NOMO-1 treated with dmso at 0.1 percent for 144 hours (cell line): ENCODE measurements around the gene SPRY2.
A peak's percentile ranks its signal among the peaks of the same experiment; 100 is the strongest.
"Not testable (repeated sequence)": the region's sequence is repeated elsewhere in the genome, so short reads cannot be mapped to it uniquely, and the experiment has no call there.

Source experiments
- DNase-seq: peaks from one replicate; lab custom pipeline; 2025; ENCODE audit not compliant: unreplicated experiment; lab: John Stamatoyannopoulos, UW

SPRY2 gene

DNA sequence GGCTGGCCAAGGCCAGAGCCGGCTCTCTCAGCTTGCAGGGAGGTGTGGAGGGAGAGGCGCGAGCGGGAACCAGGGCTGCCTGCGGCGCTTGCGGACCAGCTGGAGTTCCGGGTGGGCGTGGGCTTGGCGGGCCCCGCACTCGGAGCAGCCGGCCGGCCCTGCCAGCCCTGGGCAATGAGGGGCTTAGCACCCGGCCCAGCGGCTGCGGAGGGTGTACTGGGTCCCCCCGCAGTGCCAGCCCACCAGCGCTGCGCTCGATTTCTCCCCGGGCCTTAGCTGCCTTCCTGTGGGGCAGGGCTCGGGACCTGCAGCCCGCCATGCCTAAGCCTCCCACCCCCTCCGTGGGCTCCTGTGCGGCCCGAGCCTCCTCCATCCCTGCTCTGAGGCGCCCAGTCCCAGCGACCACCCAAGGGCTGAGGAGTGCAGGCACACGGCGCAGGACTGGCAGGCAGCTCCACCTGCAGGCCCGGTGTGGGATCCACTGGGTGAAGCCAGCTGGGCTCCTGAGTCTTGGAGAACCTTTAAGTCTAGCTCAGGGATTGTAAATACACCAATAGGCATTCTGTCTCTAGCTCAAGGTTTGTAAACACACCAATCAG is 14.7 kb upstream of the SPRY2 start:
- not testable (repeated sequence) for DNase-seq

DNA sequence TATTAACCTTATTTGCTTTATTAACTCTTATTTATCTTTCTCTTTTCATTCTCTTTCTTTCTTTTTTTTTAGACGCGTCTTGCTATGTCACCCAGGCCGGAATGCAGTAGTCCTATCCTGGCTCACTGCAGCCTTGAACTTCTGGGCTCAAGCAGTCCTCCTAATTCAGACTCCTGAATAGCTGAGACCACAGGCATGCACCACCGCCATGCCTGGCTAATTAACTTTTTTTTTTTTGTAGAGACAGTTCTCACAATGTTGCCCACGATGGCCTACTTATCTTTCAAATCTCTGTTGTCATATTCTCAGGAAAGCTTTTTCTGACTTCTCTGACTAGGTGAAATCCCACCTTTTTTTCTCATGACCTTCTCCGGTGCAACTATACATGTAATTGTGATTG is 7.8 kb upstream of the SPRY2 start:
- DNase-seq = no peak

- no peak for DNase-seq
Measured at GRCh38 chr13:80348314-80348713, 7.4 kb upstream of the SPRY2 start.

- no peak for DNase-seq
Measured at GRCh38 chr13:80345771-80346510, 5.0 kb upstream of the SPRY2 start.

GRCh38 chr13:80344032-80344431 is 3.1 kb upstream of the SPRY2 start:
- DNase-seq = not testable (repeated sequence)

- peak; percentile 63 for DNase-seq
Measured at GRCh38 chr13:80342471-80343371, 1.8 kb upstream of the SPRY2 start.

- DNase-seq = no peak
Measured at GRCh38 chr13:80341756-80342370, 937 bp upstream of the SPRY2 start.

DNA sequence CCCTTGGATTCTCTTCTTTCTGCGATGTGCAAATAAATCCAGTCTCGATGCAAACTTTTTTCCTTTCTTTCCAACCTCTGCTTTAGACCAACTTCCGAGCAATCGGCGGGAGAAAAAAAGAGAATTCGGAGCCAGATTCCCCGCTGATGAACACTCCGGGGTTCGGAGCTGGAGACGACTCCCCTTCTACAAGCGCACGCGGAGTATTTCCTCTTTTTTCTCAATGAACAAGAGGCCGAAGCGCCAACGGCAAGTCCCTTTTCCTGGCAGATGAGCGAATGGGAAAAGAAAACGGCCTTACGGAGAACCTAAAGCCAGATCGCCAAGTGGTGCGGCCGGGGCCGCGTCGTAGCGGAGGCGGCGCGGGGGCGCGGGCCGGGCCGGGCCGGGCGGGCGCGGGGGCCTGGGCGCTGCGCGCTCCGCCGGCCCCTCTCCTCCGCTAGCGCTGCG is 250 bp downstream of the SPRY2 start:
- peak; percentile 67 for DNase-seq

DNA sequence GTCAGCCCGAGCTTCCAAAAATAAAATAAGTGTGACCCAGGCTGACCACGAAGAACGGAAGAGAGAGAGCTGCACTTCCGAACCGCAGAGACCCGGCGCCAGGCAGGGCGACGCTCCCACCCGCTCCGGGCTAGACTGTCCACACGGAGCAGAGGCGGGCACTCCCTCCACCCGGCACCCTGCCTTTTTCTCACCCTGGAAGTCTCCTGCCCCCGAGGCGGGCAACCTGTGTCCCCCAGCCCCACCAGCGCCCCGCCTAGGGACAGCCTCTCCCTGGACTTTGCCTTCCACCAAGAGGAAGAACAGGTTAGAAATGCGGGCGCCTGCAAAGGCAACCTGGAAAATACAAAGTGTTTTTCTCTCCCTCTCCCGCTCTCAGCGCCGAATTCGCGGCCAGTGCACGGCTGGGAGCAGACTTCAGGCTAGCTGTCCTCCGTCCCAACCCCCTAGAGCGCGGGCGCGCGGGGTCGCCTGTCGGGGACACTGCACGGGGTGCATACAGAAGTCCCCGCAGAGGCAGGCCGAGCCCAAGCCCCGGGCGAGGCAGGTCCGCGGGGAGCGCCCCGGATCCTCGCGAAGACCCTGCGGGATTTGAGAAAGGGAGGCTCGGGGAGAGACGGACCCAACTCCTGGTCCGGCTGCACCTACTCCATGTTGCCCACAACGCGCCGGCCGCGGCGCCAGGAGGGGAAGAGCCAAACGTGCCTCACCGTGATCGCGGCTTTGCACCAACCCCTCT is 845 bp downstream of the SPRY2 start:
- peak; percentile 17 for DNase-seq

- DNase-seq = no peak
Measured at GRCh38 chr13:80339563-80339911, 1.4 kb downstream of the SPRY2 start.

GRCh38 chr13:80338781-80339562 is 2.0 kb downstream of the SPRY2 start:
- peak; percentile 66 for DNase-seq

DNA sequence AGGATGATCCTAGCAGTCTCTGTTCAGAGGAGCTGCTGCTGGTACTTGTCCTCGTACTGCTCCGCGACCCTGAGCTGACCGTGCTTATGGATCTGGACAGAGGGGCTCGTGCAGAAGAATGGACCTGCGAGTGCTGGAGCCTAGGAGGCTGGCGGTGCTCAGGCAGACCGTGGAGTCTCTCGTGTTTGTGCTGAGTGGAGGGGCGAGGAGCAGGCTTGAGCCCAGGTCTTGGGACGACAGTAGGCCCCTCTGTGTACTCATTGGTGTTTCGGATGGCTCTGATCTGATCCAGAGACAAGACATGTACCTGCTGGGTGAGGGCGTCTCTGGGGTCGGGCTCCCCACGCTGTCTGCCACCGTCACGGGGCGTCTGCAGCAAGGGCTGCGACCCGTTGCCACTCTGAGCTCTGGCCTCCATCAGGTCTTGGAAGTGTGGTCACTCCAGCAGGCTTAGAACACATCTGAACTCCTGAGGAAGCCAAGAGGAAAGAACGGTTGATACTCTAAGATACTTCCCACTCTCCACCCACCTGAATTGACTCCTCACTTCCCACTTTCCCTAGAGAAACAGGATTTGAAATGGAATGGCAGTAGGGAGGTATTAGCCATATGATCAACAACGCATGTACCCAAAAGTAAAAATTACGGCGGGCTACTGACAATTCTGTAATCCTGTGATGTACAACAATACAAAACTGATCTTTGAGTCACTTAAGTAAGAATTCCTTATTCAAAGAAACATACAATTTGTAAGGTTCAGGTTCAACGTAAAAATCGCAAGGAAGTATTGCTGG is 3.4 kb downstream of the SPRY2 start:
- no peak for DNase-seq

DNA sequence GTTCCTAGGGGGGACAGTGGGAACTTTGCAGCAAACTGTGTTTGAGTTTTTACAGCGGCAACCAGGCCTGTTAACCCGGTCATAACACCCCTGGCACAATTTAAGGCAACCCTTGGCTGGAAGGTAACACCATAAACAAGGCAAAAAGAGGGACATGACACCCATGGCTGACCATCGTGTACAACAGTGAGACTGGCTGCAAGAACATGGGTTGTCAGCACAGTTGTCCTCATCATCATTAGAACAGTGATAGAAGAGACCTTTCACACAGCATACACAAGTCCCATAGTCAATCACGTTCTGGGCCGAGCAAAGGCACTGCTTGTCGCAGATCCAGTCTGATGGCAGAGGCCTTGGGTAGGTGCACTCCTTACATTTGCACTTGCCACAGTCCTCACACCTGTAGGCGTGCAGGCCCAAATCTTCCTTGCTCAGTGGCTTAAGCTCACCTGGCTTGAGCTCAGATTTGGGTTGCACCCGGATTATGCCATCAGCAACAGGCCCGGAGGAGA is 4.1 kb downstream of the SPRY2 start:
- no peak for DNase-seq

DNA sequence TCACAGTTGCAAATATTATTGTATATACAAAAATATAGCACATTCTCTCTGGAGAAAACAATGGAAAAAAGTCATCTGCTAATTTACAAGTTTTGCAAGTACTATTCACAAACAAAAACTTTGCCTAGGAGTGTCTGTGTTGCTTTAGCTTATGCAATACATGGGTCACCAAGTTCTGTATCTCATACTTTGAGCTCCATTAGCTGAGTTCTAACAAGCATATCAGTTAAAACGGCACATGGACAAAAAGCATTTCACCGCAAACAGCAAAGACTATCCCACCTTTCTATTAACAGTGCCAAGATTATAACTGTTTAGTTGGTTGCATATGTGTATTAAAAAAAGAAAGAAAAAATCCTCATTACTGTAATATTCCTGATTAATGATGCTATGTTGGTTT is 4.6 kb downstream of the SPRY2 start:
- DNase-seq = no peak

- DNase-seq = no peak
Measured at GRCh38 chr13:80334597-80335260, 6.2 kb downstream of the SPRY2 start.

- no peak for DNase-seq
Measured at GRCh38 chr13:80331984-80332383, 8.9 kb downstream of the SPRY2 start.

- no peak for DNase-seq
Measured at GRCh38 chr13:80329250-80329649, 11.7 kb downstream of the SPRY2 start.

DNA sequence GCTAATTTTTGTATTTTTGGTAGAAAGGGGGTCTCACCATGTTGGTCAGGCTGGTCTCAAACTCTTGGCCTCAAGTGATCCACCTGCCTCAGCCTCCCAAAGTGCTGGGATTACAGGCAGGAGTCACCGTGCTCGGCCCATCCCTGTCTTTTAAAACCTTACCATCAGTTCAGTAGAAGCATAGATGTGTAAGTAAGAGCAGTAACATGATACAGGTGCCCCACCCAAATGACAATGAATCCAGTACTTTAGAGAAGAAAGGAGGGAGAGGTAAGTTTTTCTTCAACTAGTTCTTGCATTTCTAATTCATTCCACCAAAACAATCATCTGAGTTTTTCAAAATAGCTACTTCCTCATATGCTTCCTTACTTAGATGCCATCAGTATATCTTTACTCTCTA is 21.9 kb downstream of the SPRY2 start:
- DNase-seq = no peak
